PC-9 (cell line): ENCODE results near the gene CAMKV. TPM values are rescaled to one million over a fixed set of nuclear protein-coding genes. Genes with fewer than 3 reads are reported as not detected.

Source experiments
- BruUV-seq: library from RNA; stranded (reverse); fragments of 400-500 nt; replicated peaks from 2 replicates; lab custom pipeline; 2021; lab: Mats Ljungman, UMichigan
- CTCF ChIA-PET: fragments of 300-600 bp; sonication (Branson Sonifier 250); formaldehyde crosslinking; loops from one replicate; lab custom pipeline; 2022; ENCODE audit warnings: antibody characterized with exemption; lab: Charles Lee
- POLR2A ChIA-PET: fragments of 300-600 bp; sonication (Branson Sonifier 250); formaldehyde crosslinking; loops from one replicate; lab custom pipeline; 2022; ENCODE audit warnings: antibody characterized with exemption; ENCODE audit not compliant: unreplicated experiment; lab: Charles Lee
- DNase-seq, 2 experiments: peaks; one replicate each; pipeline versions ENCODE4 v3.0.0 to v3.0.0-alpha.2; 2015 to 2022; ENCODE audit warnings: mixed read lengths in 1 of 2
- H2AFZ ChIP-seq: fragments of 200-600 bp; sonication (generic); 2 replicates; pipeline ENCODE4 v1.8.1; 2017; ENCODE audit warnings: antibody characterized with exemption
- H3F3A ChIP-seq: fragments of 200-600 bp; sonication (generic); 2 replicates; pipeline ENCODE4 v1.8.1; 2017; ENCODE audit warnings: antibody characterized with exemption, mild to moderate bottlenecking, low read depth; ENCODE audit not compliant: insufficient read depth
- H3K27ac ChIP-seq: fragments of 200-600 bp; sonication (generic); 2 replicates; pipeline ENCODE4 v1.6.1; 2016; ENCODE audit warnings: mixed run types
- H3K27me3 ChIP-seq: fragments of 200-600 bp; sonication (generic); 2 replicates; pipeline ENCODE4 v1.6.1; 2016; ENCODE audit warnings: low read depth, mixed run types; ENCODE audit not compliant: insufficient read depth
- H3K36me3 ChIP-seq: fragments of 200-600 bp; sonication (generic); 2 replicates; pipeline ENCODE4 v1.6.1; 2016; ENCODE audit warnings: low read depth, mixed run types
- H3K4me1 ChIP-seq: fragments of 200-600 bp; sonication (generic); replicated peaks from 2 replicates; pipeline ENCODE4 v1.6.1; 2016; ENCODE audit warnings: mixed run types; ENCODE audit not compliant: insufficient read depth
- H3K4me2 ChIP-seq: fragments of 200-600 bp; sonication (generic); 2 replicates; pipeline ENCODE4 v1.6.1; 2017; ENCODE audit warnings: mixed run types
- H3K4me3 ChIP-seq: fragments of 200-600 bp; sonication (generic); 2 replicates; pipeline ENCODE4 v1.6.1; 2016; ENCODE audit warnings: mixed run types
- H3K79me2 ChIP-seq: fragments of 200-600 bp; sonication (generic); 2 replicates; pipeline ENCODE4 v1.6.1; 2017; ENCODE audit warnings: low read depth, mixed run types
- H3K9me2 ChIP-seq: fragments of 200-600 bp; sonication (generic); 2 replicates; pipeline ENCODE4 v1.8.1; 2017; ENCODE audit warnings: mild to moderate bottlenecking; ENCODE audit not compliant: insufficient read depth
- H3K9me3 ChIP-seq: fragments of 200-600 bp; sonication (generic); 2 replicates; pipeline ENCODE4 v1.8.1; 2016; ENCODE audit warnings: low read depth; ENCODE audit not compliant: insufficient read depth
- H4K20me1 ChIP-seq: fragments of 200-600 bp; sonication (generic); 2 replicates; pipeline ENCODE4 v1.8.1; 2017; ENCODE audit not compliant: insufficient read depth
- CTCF ChIP-seq: fragments of 200-600 bp; sonication (generic); conservative IDR thresholded peaks from 2 replicates; pipeline ENCODE4 v1.6.1; 2017; ENCODE audit warnings: mixed run types, antibody characterized with exemption, mild to moderate bottlenecking, moderate library complexity
- EZH2 ChIP-seq: fragments of 200-600 bp; sonication (generic); IDR thresholded peaks from 2 replicates; pipeline ENCODE4 v1.8.0; 2017; ENCODE audit warnings: antibody characterized with exemption, low read depth
- intact Hi-C: fragments of 100-400 bp; cut with micrococcal nuclease; formaldehyde crosslinking; loops from one replicate; pipeline ENCODE4 v1.10.0; 2022; ENCODE audit not compliant: unreplicated experiment
- total RNA-seq: library from RNA; stranded (reverse); gene quantifications from 2 replicates; pipeline ENCODE4 v1.2.3, GENCODE V29; 2021

Gene CAMKV
- total RNA-seq, 1 experiment from 2014 or later: not detected

- POLR2A ChIA-PET: no interaction called here
- Histone ChIP-seq H3K4me3 (no peak overlapping the region), H3K36me3 (peaks cover 17% of the 10 kb centered on the region; the same call in 1 of the 2 replicates), H2AFZ (no peak overlapping the region), H3K27ac (no peak overlapping the region), H3F3A (peaks cover 21% of the 10 kb centered on the region), H3K4me1 (peaks cover 19% of the 10 kb centered on the region), H3K4me2 (no peak overlapping the region), H3K79me2 (peaks cover 30% of the 10 kb centered on the region), H3K27me3 (no peaks in the 10 kb centered on the region), H4K20me1 (peaks cover 3% of the 10 kb centered on the region), H3K9me3 (no peaks in the 10 kb centered on the region), H3K9me2 (no peaks in the 10 kb centered on the region)
- DNase-seq: no peak
- intact Hi-C loops: no loop called here
- TF ChIP-seq CTCF: no peak
- no peak for TF ChIP-seq EZH2
- BruUV-seq: no TSS peak
- CTCF ChIA-PET: no interaction called here
These were observed 26.6 kb upstream of the CAMKV start for GRCh38 chr3:49896345-49896744.

GRCh38 chr3:49895791-49896190, 26.1 kb upstream of the CAMKV start:
- intact Hi-C loops: no loop called here
- Histone ChIP-seq H3K4me1 (peaks cover 19% of the 10 kb centered on the region), H3K9me3 (no peaks in the 10 kb centered on the region), H3K27me3 (no peaks in the 10 kb centered on the region), H3K4me2 (no peak overlapping the region), H3K79me2 (peaks cover 25% of the 10 kb centered on the region), H3K9me2 (no peaks in the 10 kb centered on the region), H3K4me3 (no peak overlapping the region), H3K27ac (no peak overlapping the region), H3K36me3 (peaks cover 17% of the 10 kb centered on the region; the same call in 1 of the 2 replicates), H4K20me1 (peaks cover 3% of the 10 kb centered on the region), H3F3A (peaks cover 15% of the 10 kb centered on the region; the same call in 1 of the 2 replicates), H2AFZ (no peak overlapping the region)
- TF ChIP-seq EZH2 (no peak), CTCF (no peak)
- ChIA-PET POLR2A (no interaction called here), CTCF (no interaction called here)
- no TSS peak for BruUV-seq
- DNase-seq: no peak

- no peaks in the 10 kb centered on the region for H3K4me1 ChIP-seq
- BruUV-seq: no TSS peak
- H3K79me2 ChIP-seq: no peaks in the 10 kb centered on the region
- H4K20me1 ChIP-seq: no peaks in the 10 kb centered on the region; the same call in 1 of the 2 replicates
- no peaks in the 10 kb centered on the region for H3K9me3 ChIP-seq
- H3K27ac ChIP-seq: no peak overlapping the region
- POLR2A ChIA-PET: no interaction called here
- TF ChIP-seq EZH2 (no peak), CTCF (no peak)
- no peak overlapping the region for H2AFZ ChIP-seq
- no peak overlapping the region for H3K4me2 ChIP-seq
- no peaks in the 10 kb centered on the region for H3K36me3 ChIP-seq
- H3K9me2 ChIP-seq: no peaks in the 10 kb centered on the region
- intact Hi-C loops: no loop called here
- no peak overlapping the region for H3K4me3 ChIP-seq
- DNase-seq: no peak
- no peaks in the 10 kb centered on the region for H3K27me3 ChIP-seq
- CTCF ChIA-PET: no interaction called here
- peaks cover 21% of the 10 kb centered on the region for H3F3A ChIP-seq
These were observed 19.6 kb upstream of the CAMKV start for GRCh38 chr3:49889296-49889695.
